GM18861 (cell line): ENCODE measurements around the gene CLASP1.
A peak's percentile ranks its signal among the peaks of the same experiment; 100 is the strongest.

Source experiments
- ATAC-seq: cut with Tn5 transposase; IDR thresholded peaks from one replicate; pipeline ENCODE4 v1.9.1; 2021; ENCODE audit not compliant: unreplicated experiment

Gene CLASP1

GRCh38 chr2:121545913-121546312, 103.3 kb downstream of the CLASP1 start:
- ATAC-seq = no peak

- ATAC-seq = no peak
Observed at GRCh38 chr2:121545257-121545656, 104.0 kb downstream of the CLASP1 start.

- ATAC-seq = no peak
Observed at GRCh38 chr2:121541495-121541894, 107.8 kb downstream of the CLASP1 start.

GRCh38 chr2:121539750-121540469, 109.4 kb downstream of the CLASP1 start:
- ATAC-seq = no peak

- ATAC-seq = no peak
Observed at GRCh38 chr2:121536850-121537557, 112.3 kb downstream of the CLASP1 start.

GRCh38 chr2:121536347-121536746, 112.9 kb downstream of the CLASP1 start:
- ATAC-seq = no peak

- no peak for ATAC-seq
Observed at GRCh38 chr2:121534007-121534406, 115.3 kb downstream of the CLASP1 start.

GRCh38 chr2:121532894-121533293, 116.4 kb downstream of the CLASP1 start:
- ATAC-seq = no peak

- ATAC-seq = no peak
Observed at GRCh38 chr2:121532347-121532766, 116.9 kb downstream of the CLASP1 start.

GRCh38 chr2:121530212-121530705, 119.0 kb downstream of the CLASP1 start:
- ATAC-seq = peak; percentile 43

GRCh38 chr2:121529439-121530211, 119.6 kb downstream of the CLASP1 start:
- ATAC-seq = no peak

- no peak for ATAC-seq
Observed at GRCh38 chr2:121527009-121527682, 122.1 kb downstream of the CLASP1 start.

GRCh38 chr2:121524685-121525425, 124.4 kb downstream of the CLASP1 start:
- no peak for ATAC-seq

- no peak for ATAC-seq
Observed at GRCh38 chr2:121521359-121521758, 127.9 kb downstream of the CLASP1 start.

- no peak for ATAC-seq
Observed at GRCh38 chr2:121520641-121520994, 128.6 kb downstream of the CLASP1 start.

- no peak for ATAC-seq
Observed at GRCh38 chr2:121519732-121520640, 129.3 kb downstream of the CLASP1 start.

GRCh38 chr2:121519153-121519552, 130.1 kb downstream of the CLASP1 start:
- no peak for ATAC-seq

GRCh38 chr2:121513597-121514333, 135.5 kb downstream of the CLASP1 start:
- ATAC-seq = no peak

- no peak for ATAC-seq
Observed at GRCh38 chr2:121510857-121511256, 138.4 kb downstream of the CLASP1 start.
